ENCODE results near the gene REPIN1. TPM values are rescaled to one million over a fixed set of nuclear protein-coding genes. Genes with fewer than 3 reads are reported as not detected.
A peak's percentile ranks its signal among the peaks of the same experiment; 100 is the strongest.
"Not testable (repeated sequence)": the region's sequence is repeated elsewhere in the genome, so short reads cannot be mapped to it uniquely, and the experiment has no call there.

Gene REPIN1
- total RNA-seq, 1 donor from 2014 or later, result 82.2 TPM

DNA sequence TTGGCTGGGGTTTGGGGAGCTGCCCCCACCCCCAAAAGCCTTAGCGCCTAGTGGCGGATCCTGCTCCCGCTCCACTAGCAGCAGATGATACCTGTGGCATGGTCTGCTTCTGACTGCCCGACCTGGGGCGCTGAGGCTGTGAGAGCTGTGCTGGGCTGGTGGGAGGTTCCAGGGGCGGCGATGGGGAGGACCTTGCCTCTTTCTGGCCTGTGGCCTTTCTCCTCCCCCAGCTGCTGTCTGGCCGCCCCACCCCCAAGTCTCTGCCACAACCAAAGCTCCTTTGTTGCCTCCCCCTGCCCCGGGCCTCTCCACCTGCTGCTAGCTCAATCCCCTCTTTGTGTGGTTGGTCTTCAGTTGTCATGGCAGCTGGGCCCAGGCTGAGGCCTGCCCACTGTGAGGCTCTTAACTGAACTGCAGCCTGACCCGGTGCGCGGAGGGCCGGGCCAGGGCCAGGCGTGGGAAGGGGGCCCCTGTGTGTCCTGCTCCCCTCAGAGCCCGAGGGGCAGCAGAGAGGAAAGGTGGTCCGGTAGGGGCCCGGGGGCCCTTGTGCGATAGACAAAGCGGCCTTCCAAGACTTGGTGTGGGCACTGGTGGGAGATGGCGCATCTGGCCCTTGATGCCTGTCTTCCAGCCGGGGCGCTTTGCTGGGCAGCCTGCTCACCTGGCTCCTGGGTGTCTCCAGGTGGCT is 15.2 kb downstream of the REPIN1 start:
- no peak overlapping the region for H3K4me3 Mint-ChIP-seq (ENCODE audit: low read depth)
- no peaks in the 10 kb centered on the region for H3K9me3 Mint-ChIP-seq
- no peak overlapping the region for H3K27ac Mint-ChIP-seq
- peaks cover 19% of the 10 kb centered on the region for H3K4me1 Mint-ChIP-seq (ENCODE audit: low read depth)
- DNase-seq (ENCODE audit: low spot score), result no peak
- no peaks in the 10 kb centered on the region for H3K27me3 Mint-ChIP-seq (ENCODE audit: low read depth)
- H3K36me3 Mint-ChIP-seq (ENCODE audit: low read depth), result peaks cover 17% of the 10 kb centered on the region
- intact Hi-C loops (cut with micrococcal nuclease), result no loop called here

DNA sequence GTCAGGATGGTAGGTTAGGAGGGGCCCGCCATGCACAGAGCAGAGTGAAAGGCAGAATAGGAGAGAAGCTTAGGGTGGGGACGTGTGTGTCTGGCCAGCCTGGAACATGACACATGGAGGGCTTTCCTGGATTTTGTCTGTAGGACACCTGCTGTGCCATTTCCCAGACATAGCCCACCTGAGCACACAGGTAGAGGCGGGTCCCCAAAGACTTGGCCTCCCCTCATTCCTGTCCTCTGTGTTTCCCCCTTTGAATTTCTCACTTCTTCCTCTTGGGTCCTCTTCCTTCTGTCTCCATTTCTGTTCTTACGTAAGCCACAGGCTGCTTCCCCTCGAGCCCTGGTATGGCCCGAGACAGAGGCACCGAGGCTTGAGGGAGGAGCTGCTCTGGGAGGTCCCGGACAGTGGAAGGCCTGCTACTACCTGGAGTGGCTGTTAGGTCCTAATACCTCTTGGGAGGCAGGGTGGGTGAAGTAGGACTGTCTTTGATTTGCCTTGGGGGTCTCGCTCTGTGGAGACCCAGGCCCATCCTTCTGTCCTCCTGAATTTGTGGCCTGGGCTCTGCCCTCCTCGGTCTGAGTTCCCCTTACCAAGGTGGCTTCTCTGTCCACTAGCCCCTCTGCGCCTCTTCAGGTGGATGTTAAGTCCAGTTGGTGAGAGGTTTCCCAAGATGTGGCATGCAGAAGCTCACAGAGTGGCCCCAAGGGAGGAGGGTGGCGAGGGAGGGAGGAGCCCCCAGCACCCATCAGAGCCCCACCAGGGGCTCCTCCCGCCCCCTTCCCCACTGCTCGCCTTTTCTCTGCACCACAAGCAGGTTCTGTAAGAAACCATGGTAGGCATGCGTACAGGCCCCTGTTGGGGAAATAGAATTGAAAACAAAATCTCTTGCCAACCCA is 16.0 kb downstream of the REPIN1 start:
- Mint-ChIP-seq H3K27ac (no peak overlapping the region), H3K27me3 (ENCODE audit: low read depth) (no peaks in the 10 kb centered on the region), H3K4me3 (ENCODE audit: low read depth) (no peak overlapping the region), H3K36me3 (ENCODE audit: low read depth) (peaks cover 17% of the 10 kb centered on the region), H3K9me3 (no peaks in the 10 kb centered on the region), H3K4me1 (ENCODE audit: low read depth) (peaks cover 22% of the 10 kb centered on the region)
- no peak for DNase-seq (ENCODE audit: low spot score)
- intact Hi-C loops (cut with micrococcal nuclease), result no loop called here

DNA sequence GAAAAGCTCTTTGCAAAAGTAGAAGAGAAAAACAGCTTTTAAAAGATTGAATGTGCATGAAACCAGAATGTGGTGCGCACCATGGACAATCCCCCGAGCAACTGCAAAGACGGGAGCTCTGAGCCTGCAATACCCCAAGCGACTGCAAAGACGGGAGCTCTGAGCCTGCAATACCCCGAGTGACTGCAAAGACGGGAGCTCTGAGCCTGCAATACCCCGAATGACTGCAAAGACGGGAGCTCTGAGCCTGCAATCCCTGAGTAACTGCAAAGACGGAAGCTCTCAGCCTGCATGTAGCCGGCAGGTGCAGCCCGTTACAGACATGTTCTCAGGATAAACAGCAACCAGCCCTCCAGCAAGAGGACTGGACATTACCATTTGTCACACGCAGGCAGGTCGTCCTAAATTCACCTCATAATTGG is 16.7 kb downstream of the REPIN1 start:
- no peak for DNase-seq (ENCODE audit: low spot score)
- intact Hi-C loops (cut with micrococcal nuclease), result no loop called here
- Mint-ChIP-seq H3K4me1 (ENCODE audit: low read depth) (peaks cover 16% of the 10 kb centered on the region), H3K27ac (no peak overlapping the region), H3K36me3 (ENCODE audit: low read depth) (peaks cover 17% of the 10 kb centered on the region), H3K9me3 (no peaks in the 10 kb centered on the region), H3K4me3 (ENCODE audit: low read depth) (no peak overlapping the region), H3K27me3 (ENCODE audit: low read depth) (no peaks in the 10 kb centered on the region)

DNA sequence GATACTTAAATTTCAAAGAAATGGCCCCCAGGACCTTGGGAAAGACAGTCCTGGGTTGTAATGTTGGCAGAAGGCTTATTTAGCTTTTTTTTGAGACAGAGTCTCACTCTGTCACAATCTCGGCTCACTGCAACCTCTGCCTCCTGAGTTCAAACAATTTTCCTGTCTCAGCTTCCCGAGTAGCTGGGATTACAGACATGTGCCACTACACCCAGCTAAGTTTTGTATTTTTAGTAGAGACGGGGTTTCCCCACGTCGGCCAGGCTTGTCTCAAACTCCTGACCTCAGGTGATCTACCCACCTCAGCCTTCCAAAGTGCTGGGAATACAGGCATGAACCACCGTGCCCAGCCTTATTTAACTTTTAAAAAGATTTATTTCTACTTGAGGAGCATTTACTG is 17.3 kb downstream of the REPIN1 start:
- H3K9me3 Mint-ChIP-seq; H3K27me3 Mint-ChIP-seq (ENCODE audit: low read depth); H3K27ac Mint-ChIP-seq; H3K4me3 Mint-ChIP-seq (ENCODE audit: low read depth); intact Hi-C loops (cut with micrococcal nuclease); DNase-seq (ENCODE audit: low spot score): not testable (repeated sequence)
- Mint-ChIP-seq H3K36me3 (ENCODE audit: low read depth) (peaks cover 21% of the 10 kb centered on the region), H3K4me1 (ENCODE audit: low read depth) (peaks cover 14% of the 10 kb centered on the region)

DNA sequence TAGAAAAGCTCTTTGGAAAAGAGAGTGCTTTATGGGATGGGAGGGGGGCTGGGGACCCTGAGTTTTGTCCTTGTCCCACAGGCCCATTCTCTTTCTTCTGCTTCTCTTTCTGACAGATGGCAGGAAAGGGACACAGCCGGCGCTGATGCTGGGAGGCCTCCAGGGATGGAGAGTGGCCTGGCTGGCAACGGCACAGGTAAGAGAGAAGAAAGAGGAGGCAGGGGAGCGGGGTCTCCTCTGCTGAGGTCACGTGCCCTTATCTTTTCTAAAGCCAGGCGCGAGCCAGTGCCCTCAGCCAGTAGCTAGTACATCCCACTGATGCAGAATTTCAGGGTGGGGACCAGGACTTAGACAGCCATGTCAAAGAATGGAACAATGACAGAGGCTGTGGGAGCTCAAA is 19.7 kb downstream of the REPIN1 start:
- H3K4me1 Mint-ChIP-seq (ENCODE audit: low read depth), result peaks cover 9% of the 10 kb centered on the region
- H3K27ac Mint-ChIP-seq, result peak overlapping the region; percentile 42
- DNase-seq (ENCODE audit: low spot score), result no peak
- intact Hi-C loops (cut with micrococcal nuclease), result no loop called here
- H3K4me3 Mint-ChIP-seq (ENCODE audit: low read depth), result no peak overlapping the region
- H3K36me3 Mint-ChIP-seq (ENCODE audit: low read depth), result peaks cover 22% of the 10 kb centered on the region
- no peaks in the 10 kb centered on the region for H3K9me3 Mint-ChIP-seq
- no peaks in the 10 kb centered on the region for H3K27me3 Mint-ChIP-seq (ENCODE audit: low read depth)

DNA sequence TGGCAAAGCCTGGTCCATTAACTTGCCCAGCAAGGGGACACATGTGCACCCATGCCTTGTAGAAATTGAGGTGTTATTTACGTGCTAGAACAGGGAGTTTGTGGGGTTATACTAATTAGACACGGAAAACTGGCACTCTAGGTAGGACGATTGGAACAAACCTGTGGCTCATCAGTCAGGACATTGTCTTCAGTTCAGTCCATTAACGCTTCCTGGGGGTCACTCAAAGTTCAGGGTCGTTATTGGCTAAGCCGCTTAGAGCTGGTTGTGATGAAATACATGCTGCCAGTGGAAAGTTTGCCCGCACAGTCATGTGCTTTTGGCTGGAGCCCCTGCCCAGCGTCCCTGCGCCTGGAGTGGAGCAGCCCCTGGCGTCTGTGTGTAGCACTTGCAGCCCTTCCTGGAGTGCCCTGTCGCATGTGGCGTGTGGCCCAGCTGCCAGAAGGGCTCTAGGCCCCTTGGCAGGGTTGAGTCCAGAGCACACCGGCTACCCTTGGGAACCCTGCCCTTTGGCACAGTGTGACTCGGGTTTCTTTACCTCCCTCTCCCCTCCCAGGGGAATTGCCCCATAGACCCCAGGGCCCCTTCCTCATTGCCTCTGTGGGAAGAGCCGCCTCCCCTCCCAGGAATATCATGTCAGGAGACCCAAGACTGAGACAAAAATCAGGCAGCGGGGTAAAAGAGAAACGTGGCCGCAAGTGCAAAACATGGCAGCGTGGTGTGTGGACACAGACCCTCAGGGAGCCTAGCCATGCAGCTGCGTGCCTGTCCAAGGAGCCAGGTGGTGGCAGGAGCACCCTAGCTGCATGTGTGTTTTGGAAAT is 20.3 kb downstream of the REPIN1 start:
- intact Hi-C loops (cut with micrococcal nuclease), result no loop called here
- Mint-ChIP-seq H3K36me3 (ENCODE audit: low read depth) (peaks cover 22% of the 10 kb centered on the region), H3K4me1 (ENCODE audit: low read depth) (peaks cover 9% of the 10 kb centered on the region), H3K27me3 (ENCODE audit: low read depth) (no peaks in the 10 kb centered on the region), H3K9me3 (no peaks in the 10 kb centered on the region), H3K4me3 (ENCODE audit: low read depth) (no peak overlapping the region), H3K27ac (peak overlapping the region; percentile 42)
- DNase-seq (ENCODE audit: low spot score), result no peak

DNA sequence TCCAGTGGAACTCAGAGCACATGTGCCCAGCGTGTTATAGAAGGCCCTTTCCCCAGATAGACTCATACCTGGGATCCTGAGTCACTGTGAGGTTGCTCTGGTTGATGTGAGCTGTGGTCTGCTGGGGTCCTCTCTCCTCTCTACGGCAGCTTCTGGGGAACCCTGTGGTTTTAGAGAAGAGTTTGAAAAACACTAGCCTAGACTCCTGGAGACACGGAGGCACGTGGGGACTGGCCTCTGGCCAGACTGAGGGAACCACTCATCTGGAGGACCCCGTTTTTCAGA is 20.9 kb downstream of the REPIN1 start:
- H3K27me3 Mint-ChIP-seq (ENCODE audit: low read depth), result no peaks in the 10 kb centered on the region
- no peaks in the 10 kb centered on the region for H3K9me3 Mint-ChIP-seq
- H3K36me3 Mint-ChIP-seq (ENCODE audit: low read depth), result peaks cover 24% of the 10 kb centered on the region
- peaks cover 9% of the 10 kb centered on the region for H3K4me1 Mint-ChIP-seq (ENCODE audit: low read depth)
- intact Hi-C loops (cut with micrococcal nuclease), result no loop called here
- no peak for DNase-seq (ENCODE audit: low spot score)
- H3K4me3 Mint-ChIP-seq (ENCODE audit: low read depth), result no peak overlapping the region
- H3K27ac Mint-ChIP-seq, result no peak overlapping the region

DNA sequence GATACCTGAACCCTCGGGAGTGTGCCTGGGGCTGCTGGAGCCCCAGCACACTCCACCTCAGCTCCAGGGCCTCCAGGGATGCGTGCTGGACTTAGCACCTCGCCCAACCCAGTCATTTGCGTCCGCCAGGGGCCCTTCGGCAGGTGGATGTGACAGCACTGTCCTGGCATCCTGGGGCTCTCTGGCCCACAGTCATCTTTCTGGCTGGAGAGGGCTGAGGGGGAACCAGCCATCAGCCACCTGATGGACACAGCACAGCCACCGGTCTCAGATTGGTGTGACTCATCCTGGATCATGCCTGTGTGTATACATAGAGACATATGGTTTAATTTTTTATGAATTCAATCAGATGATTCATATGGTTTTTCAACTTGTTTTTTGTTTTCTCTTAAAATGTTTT is 21.6 kb downstream of the REPIN1 start:
- intact Hi-C loops (cut with micrococcal nuclease), result no loop called here
- H3K27me3 Mint-ChIP-seq (ENCODE audit: low read depth), result no peaks in the 10 kb centered on the region
- H3K4me1 Mint-ChIP-seq (ENCODE audit: low read depth), result peaks cover 10% of the 10 kb centered on the region
- H3K9me3 Mint-ChIP-seq, result no peaks in the 10 kb centered on the region
- peaks cover 24% of the 10 kb centered on the region for H3K36me3 Mint-ChIP-seq (ENCODE audit: low read depth)
- no peak overlapping the region for H3K27ac Mint-ChIP-seq
- DNase-seq (ENCODE audit: low spot score), result no peak
- H3K4me3 Mint-ChIP-seq (ENCODE audit: low read depth), result no peak overlapping the region

DNA sequence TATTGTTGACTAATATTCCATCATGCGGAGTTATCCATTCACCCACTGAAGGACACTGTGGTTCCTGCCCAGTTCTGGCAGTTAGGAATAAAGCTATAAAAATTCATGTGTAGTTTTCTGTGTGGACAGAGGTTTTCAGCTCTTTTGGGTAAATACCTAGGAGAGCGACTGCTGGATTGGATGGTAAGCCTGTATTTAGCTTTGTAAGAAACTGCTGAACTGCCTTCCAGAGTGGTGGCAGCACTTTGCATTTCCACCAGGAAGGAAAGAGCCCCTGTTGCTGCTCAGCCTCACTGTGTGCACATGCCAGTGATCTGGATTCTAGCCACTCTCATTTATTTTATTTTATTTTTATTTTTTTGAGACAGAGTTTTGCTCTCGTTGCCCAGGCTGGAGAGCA is 24.7 kb downstream of the REPIN1 start:
- H3K9me3 Mint-ChIP-seq, result no peaks in the 10 kb centered on the region
- no peak overlapping the region for H3K27ac Mint-ChIP-seq
- intact Hi-C loops (cut with micrococcal nuclease), result no loop called here
- no peak for DNase-seq (ENCODE audit: low spot score)
- H3K4me3 Mint-ChIP-seq (ENCODE audit: low read depth), result no peak overlapping the region
- peaks cover 14% of the 10 kb centered on the region for H3K36me3 Mint-ChIP-seq (ENCODE audit: low read depth)
- no peaks in the 10 kb centered on the region for H3K27me3 Mint-ChIP-seq (ENCODE audit: low read depth)
- peaks cover 7% of the 10 kb centered on the region for H3K4me1 Mint-ChIP-seq (ENCODE audit: low read depth)

DNA sequence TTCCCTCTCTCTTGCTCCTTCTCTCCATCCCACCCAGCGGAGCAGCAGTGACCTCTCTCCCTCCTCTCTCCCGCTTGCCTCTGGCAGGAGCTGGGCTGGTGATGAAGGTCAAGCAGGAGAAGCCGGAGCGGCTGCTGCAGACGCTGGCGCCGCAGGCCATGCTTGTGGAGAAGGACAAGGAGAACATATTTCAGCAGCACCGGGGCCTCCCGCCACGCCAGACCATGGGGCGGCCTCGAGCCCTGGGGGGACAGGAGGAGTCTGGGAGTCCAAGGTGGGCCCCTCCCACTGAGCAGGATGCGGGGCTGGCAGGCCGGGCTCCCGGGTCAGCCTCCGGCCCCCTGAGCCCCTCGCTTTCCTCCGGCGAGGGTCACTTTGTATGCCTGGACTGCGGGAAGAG is 27.8 kb downstream of the REPIN1 start:
- no peak for DNase-seq (ENCODE audit: low spot score)
- Mint-ChIP-seq H3K36me3 (ENCODE audit: low read depth) (peaks cover 9% of the 10 kb centered on the region), H3K27ac (no peak overlapping the region), H3K4me1 (ENCODE audit: low read depth) (peaks cover 20% of the 10 kb centered on the region), H3K4me3 (ENCODE audit: low read depth) (no peak overlapping the region), H3K27me3 (ENCODE audit: low read depth) (no peaks in the 10 kb centered on the region), H3K9me3 (no peaks in the 10 kb centered on the region)
- intact Hi-C loops (cut with micrococcal nuclease), result no loop called here

DNA sequence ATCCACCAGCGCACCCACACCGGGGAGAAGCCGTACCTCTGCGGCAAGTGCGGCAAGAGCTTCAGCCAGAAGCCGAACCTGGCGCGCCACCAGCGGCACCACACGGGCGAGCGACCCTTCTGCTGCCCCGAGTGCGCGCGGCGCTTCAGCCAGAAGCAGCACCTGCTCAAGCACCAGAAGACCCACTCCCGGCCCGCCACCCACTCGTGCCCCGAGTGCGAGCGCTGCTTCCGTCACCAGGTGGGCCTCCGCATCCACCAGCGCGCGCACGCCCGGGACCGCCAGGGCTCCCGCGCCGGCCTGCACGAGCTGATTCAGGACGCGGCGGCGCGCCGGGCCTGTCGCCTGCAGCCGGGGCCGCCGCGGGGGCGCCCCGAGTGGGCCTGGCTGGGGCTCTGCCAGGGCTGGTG is 28.2 kb downstream of the REPIN1 start:
- peaks cover 9% of the 10 kb centered on the region for H3K36me3 Mint-ChIP-seq (ENCODE audit: low read depth)
- no peak overlapping the region for H3K27ac Mint-ChIP-seq
- intact Hi-C loops (cut with micrococcal nuclease), result no loop called here
- H3K4me3 Mint-ChIP-seq (ENCODE audit: low read depth), result no peak overlapping the region
- no peak for DNase-seq (ENCODE audit: low spot score)
- H3K27me3 Mint-ChIP-seq (ENCODE audit: low read depth), result no peaks in the 10 kb centered on the region
- H3K4me1 Mint-ChIP-seq (ENCODE audit: low read depth), result peaks cover 24% of the 10 kb centered on the region
- no peaks in the 10 kb centered on the region for H3K9me3 Mint-ChIP-seq

DNA sequence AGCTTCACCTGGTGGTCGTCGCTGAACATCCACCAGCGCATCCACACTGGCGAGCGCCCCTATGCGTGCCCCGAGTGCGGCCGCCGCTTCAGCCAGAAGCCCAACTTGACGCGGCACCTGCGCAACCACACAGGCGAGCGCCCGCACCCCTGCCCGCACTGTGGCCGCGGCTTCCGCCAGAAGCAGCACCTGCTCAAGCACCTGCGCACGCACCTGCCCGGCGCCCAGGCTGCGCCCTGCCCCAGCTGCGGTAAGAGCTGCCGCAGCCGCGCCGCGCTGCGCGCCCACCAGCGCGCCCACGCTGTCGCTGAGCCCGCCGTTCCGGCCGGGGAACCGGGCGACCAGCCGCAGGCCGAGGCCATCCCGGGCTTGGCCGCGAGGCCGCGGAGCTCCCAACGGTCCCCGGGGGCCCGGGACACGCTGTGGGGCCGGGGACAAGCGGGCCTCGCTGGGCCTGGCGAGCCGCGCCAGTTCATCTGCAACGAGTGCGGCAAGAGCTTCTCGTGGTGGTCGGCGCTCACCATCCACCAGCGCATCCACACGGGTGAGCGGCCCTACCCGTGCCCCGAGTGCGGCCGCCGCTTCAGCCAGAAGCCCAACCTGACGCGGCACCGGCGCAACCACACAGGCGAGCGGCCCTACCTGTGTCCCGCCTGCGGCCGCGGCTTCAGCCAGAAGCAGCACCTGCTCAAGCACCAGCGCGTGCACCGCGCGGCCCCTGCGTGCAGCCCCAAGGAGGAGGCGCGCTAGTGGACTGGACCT is 28.9 kb downstream of the REPIN1 start:
- Mint-ChIP-seq H3K36me3 (ENCODE audit: low read depth) (peaks cover 3% of the 10 kb centered on the region), H3K9me3 (no peaks in the 10 kb centered on the region), H3K27me3 (ENCODE audit: low read depth) (no peaks in the 10 kb centered on the region), H3K27ac (no peak overlapping the region), H3K4me3 (ENCODE audit: low read depth) (no peak overlapping the region), H3K4me1 (ENCODE audit: low read depth) (peaks cover 27% of the 10 kb centered on the region)
- DNase-seq (ENCODE audit: low spot score), result no peak
- intact Hi-C loops (cut with micrococcal nuclease), result no loop called here

Data from activated T-helper 2 cell treated with anti-CD3 and anti-CD28 coated beads, Interferon-gamma antibody, Interleukin-2, Interleukin-4, amounts not matched to agents 10 μg/mL and 5 μg/mL and 100 μg/mL, durations not matched to agents 14 hours and 24 hours and 36 hours (primary cell).